Measurements from ENCODE around the gene LMAN2L. TPM values are rescaled to one million over a fixed set of nuclear protein-coding genes. Genes with fewer than 3 reads are reported as not detected.
A peak's percentile ranks its signal among the peaks of the same experiment; 100 is the strongest.

The LMAN2L gene
- total RNA-seq, 2 donors from 2014 or later = 5.1 to 6.3 TPM

- Mint-ChIP-seq H3K36me3 (peaks cover 8 to 19% of the 10 kb centered on the region in 2 donors), H3K27ac (no peak overlapping the region), H3K9me3 (no peaks in the 10 kb centered on the region)
- ATAC-seq (no peak), DNase-seq (ENCODE audit: low spot score in 2 of 2) (no peak)
These were observed 2.6 kb downstream of the LMAN2L start for GRCh38 chr2:96737251-96737650.

- ATAC-seq (no peak), DNase-seq (ENCODE audit: low spot score in 2 of 2) (no peak)
- peaks cover 8 to 18% of the 10 kb centered on the region in 2 donors for H3K36me3 Mint-ChIP-seq
- no peaks in the 10 kb centered on the region for H3K9me3 Mint-ChIP-seq
- no peak overlapping the region for H3K27ac Mint-ChIP-seq
These were observed 4.8 kb downstream of the LMAN2L start for GRCh38 chr2:96734880-96735583.

- H3K36me3 Mint-ChIP-seq = peaks cover 0 to 9% of the 10 kb centered on the region in 2 donors
- ATAC-seq (peak in 1 of 2 donors; percentile 52), DNase-seq (ENCODE audit: low spot score in 2 of 2) (no peak)
- peak overlapping the region in 1 of 2 donors; percentile 30 for H3K27ac Mint-ChIP-seq
- no peaks in the 10 kb centered on the region for H3K9me3 Mint-ChIP-seq
These were observed 5.9 kb downstream of the LMAN2L start for GRCh38 chr2:96733931-96734330.

GRCh38 chr2:96730212-96730611 lies 9.7 kb downstream of the LMAN2L start:
- ATAC-seq = no peak
- DNase-seq (ENCODE audit: low spot score in 2 of 2) = no peak
- Mint-ChIP-seq H3K27ac (peak overlapping the region in 1 of 2 donors; percentile 66), H3K36me3 (peaks cover 9 to 16% of the 10 kb centered on the region in 2 donors), H3K9me3 (no peaks in the 10 kb centered on the region)

- ATAC-seq (no peak), DNase-seq (ENCODE audit: low spot score in 2 of 2) (no peak)
- peaks cover 9 to 14% of the 10 kb centered on the region in 2 donors for H3K36me3 Mint-ChIP-seq
- no peaks in the 10 kb centered on the region for H3K9me3 Mint-ChIP-seq
- no peak overlapping the region for H3K27ac Mint-ChIP-seq
These were observed 10.1 kb downstream of the LMAN2L start for GRCh38 chr2:96729748-96730147.

- ATAC-seq (no peak), DNase-seq (ENCODE audit: low spot score in 2 of 2) (no peak)
- Mint-ChIP-seq H3K27ac (no peak overlapping the region), H3K36me3 (peaks cover 7 to 9% of the 10 kb centered on the region in 2 donors), H3K9me3 (no peaks in the 10 kb centered on the region)
These were observed 12.4 kb downstream of the LMAN2L start for GRCh38 chr2:96727431-96727830.

- no peak for DNase-seq (ENCODE audit: low spot score in 2 of 2)
- Mint-ChIP-seq H3K9me3 (no peaks in the 10 kb centered on the region), H3K27ac (peak overlapping the region in 1 of 2 donors; percentile 19), H3K36me3 (peaks cover 7 to 9% of the 10 kb centered on the region in 2 donors)
- no peak for ATAC-seq
These were observed 13.7 kb downstream of the LMAN2L start for GRCh38 chr2:96726131-96726530.

GRCh38 chr2:96716388-96716787 lies 23.5 kb downstream of the LMAN2L start:
- Mint-ChIP-seq H3K36me3 (no peaks in the 10 kb centered on the region), H3K9me3 (no peaks in the 10 kb centered on the region)

GRCh38 chr2:96715658-96716057 lies 24.2 kb downstream of the LMAN2L start:
- H3K36me3 Mint-ChIP-seq = no peaks in the 10 kb centered on the region
- no peaks in the 10 kb centered on the region for H3K9me3 Mint-ChIP-seq
- no peak overlapping the region for H3K27ac Mint-ChIP-seq
- ATAC-seq (no peak), DNase-seq (ENCODE audit: low spot score in 2 of 2) (no peak)

More at GRCh38 chr2:96716388-96716787, 23.5 kb downstream of the LMAN2L start:
- H3K27ac Mint-ChIP-seq = peak overlapping the region in 1 of 2 donors; percentile 38
- ATAC-seq = no peak
- no peak for DNase-seq (ENCODE audit: low spot score in 2 of 2)

- Mint-ChIP-seq H3K36me3 (peaks cover 4 to 9% of the 10 kb centered on the region in 2 donors), H3K27ac (no peak overlapping the region), H3K9me3 (no peaks in the 10 kb centered on the region)
- DNase-seq (ENCODE audit: low spot score in 2 of 2) (no peak), ATAC-seq (no peak)
These were observed 28.9 kb downstream of the LMAN2L start for GRCh38 chr2:96710985-96711384.

GRCh38 chr2:96703021-96703751 lies 36.7 kb downstream of the LMAN2L start:
- H3K27ac Mint-ChIP-seq = no peak overlapping the region
- H3K9me3 Mint-ChIP-seq = no peaks in the 10 kb centered on the region
- peaks cover 4% of the 10 kb centered on the region in 2 donors for H3K36me3 Mint-ChIP-seq
- ATAC-seq (no peak), DNase-seq (ENCODE audit: low spot score in 2 of 2) (no peak)

GRCh38 chr2:96702098-96702785 lies 37.6 kb downstream of the LMAN2L start:
- peaks cover 4% of the 10 kb centered on the region in 2 donors for H3K36me3 Mint-ChIP-seq
- DNase-seq (ENCODE audit: low spot score in 2 of 2) (no peak), ATAC-seq (no peak)
- peak overlapping the region in 1 of 2 donors; percentile 55 for H3K27ac Mint-ChIP-seq
- H3K9me3 Mint-ChIP-seq = no peaks in the 10 kb centered on the region

- no peaks in the 10 kb centered on the region for H3K36me3 Mint-ChIP-seq
- H3K27ac Mint-ChIP-seq = peak overlapping the region in 1 of 2 donors; percentile 10
- no peak for ATAC-seq
- no peaks in the 10 kb centered on the region for H3K9me3 Mint-ChIP-seq
- DNase-seq (ENCODE audit: low spot score in 2 of 2) = no peak
These were observed 38.2 kb downstream of the LMAN2L start for GRCh38 chr2:96701636-96702035.

- Mint-ChIP-seq H3K9me3 (no peaks in the 10 kb centered on the region), H3K36me3 (no peaks in the 10 kb centered on the region), H3K27ac (peak overlapping the region in 1 of 2 donors; percentile 21)
- DNase-seq (ENCODE audit: low spot score in 2 of 2) = no peak
- no peak for ATAC-seq
These were observed 39.8 kb downstream of the LMAN2L start for GRCh38 chr2:96700086-96700485.

- Mint-ChIP-seq H3K36me3 (no peaks in the 10 kb centered on the region), H3K27ac (peak overlapping the region; percentile 21 to 50), H3K9me3 (no peaks in the 10 kb centered on the region)
- DNase-seq (ENCODE audit: low spot score in 2 of 2) (no peak), ATAC-seq (no peak)
These were observed 40.2 kb downstream of the LMAN2L start for GRCh38 chr2:96699621-96700020.

GRCh38 chr2:96699021-96699420 lies 40.8 kb downstream of the LMAN2L start:
- ATAC-seq (no peak), DNase-seq (ENCODE audit: low spot score in 2 of 2) (no peak)
- H3K9me3 Mint-ChIP-seq = no peaks in the 10 kb centered on the region
- no peaks in the 10 kb centered on the region for H3K36me3 Mint-ChIP-seq
- H3K27ac Mint-ChIP-seq = peak overlapping the region in 1 of 2 donors; percentile 21

GRCh38 chr2:96698221-96698861 lies 41.5 kb downstream of the LMAN2L start:
- no peaks in the 10 kb centered on the region for H3K36me3 Mint-ChIP-seq
- DNase-seq (ENCODE audit: low spot score in 2 of 2) (no peak), ATAC-seq (no peak)
- H3K9me3 Mint-ChIP-seq = no peaks in the 10 kb centered on the region
- H3K27ac Mint-ChIP-seq = peak overlapping the region in 1 of 2 donors; percentile 21

All from activated naive CD4-positive, alpha-beta T cell treated with anti-CD3 and anti-CD28 coated beads, Interleukin-2, amount 50 U/mL, for 72 hours (primary cell).